8988T (cell line): ENCODE measurements around the gene TACC2.

Experiments
- DNase-seq: peaks from one replicate; pipeline ENCODE4 v3.0.0; 2011

The TACC2 gene

GRCh38 chr10:122154031-122154544 is 165.1 kb downstream of the TACC2 start:
- no peak for DNase-seq

DNA sequence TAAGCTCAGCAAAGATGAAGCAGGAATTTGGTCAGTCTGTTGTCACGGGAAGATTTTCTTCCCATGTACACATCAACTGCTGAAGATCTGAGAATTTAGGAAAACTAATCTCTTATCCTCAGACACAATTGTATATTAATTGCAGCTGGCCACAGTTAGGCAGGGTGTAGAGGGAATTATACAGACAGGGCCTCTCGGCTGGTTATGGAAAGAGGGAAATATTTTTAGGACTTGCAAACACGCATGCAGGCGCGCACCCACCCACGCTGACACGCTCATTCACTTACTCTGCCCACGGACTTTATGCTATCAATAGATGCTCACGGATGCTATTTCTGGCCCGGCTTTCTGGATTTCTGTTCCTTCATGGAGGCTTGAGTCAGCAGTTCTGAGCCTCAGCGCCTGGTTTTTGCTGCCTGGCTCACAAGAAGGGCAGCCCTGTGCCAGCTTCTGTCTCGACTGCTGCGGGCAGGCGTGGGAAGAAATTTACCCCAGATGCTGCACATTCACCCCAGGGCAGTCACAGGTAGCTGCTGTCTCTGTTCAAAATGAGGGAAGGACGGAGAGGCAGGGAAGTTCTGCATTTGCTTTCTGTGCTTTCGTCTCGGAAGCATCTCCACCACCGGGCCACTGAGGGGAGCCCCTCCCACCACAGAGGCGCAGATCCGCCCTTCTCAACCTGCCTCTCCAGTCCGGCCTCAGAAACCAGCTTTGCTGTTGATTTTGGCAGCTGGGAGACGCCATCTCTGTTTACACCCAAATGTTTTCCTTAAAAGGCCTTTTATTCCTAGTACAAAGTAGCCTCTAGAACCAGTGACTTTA is 165.8 kb downstream of the TACC2 start:
- no peak for DNase-seq

DNA sequence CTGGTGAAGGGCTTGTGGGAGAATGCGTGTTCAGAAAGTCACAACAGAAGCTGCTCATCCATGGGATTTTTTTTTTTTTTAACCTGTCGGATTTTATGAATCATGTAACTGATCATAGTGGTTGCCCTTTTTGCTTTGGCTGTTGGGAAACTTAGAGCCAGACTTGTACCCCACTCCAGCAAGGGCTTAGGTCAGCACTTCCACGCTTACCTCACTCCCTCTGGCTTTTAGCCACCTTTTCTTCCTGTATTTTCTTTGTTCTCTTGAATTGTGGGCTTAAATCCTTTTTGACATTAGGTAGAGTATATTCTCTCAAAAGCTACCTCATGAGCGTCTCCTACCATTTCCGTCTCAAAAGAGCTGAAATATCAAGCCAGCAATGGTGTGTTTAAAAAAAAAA is 168.5 kb downstream of the TACC2 start:
- DNase-seq: no peak

GRCh38 chr10:122158362-122158761 is 169.4 kb downstream of the TACC2 start:
- no peak for DNase-seq

GRCh38 chr10:122159141-122159970 is 170.4 kb downstream of the TACC2 start:
- no peak for DNase-seq

DNA sequence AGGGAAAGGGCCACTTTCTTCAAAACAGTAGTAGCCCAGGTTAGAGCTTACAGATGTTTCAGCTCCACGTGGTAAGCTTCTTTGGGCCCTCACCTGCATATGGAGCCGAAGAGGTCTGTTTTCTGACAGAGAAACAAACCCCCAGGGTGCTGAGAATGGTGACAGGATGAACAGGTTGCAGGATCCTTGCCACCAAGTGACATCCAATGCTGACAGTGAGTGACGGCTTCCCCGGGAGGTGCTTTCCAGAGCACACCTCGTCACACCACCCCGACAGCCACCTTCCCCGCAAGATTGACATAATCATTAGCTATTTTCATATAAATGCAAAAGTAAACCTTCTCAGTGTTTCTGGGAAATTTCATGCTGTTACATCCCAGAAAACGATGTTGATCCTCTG is 172.8 kb downstream of the TACC2 start:
- DNase-seq: no peak

- no peak for DNase-seq
Measured at GRCh38 chr10:122162671-122163173, 173.8 kb downstream of the TACC2 start.

DNA sequence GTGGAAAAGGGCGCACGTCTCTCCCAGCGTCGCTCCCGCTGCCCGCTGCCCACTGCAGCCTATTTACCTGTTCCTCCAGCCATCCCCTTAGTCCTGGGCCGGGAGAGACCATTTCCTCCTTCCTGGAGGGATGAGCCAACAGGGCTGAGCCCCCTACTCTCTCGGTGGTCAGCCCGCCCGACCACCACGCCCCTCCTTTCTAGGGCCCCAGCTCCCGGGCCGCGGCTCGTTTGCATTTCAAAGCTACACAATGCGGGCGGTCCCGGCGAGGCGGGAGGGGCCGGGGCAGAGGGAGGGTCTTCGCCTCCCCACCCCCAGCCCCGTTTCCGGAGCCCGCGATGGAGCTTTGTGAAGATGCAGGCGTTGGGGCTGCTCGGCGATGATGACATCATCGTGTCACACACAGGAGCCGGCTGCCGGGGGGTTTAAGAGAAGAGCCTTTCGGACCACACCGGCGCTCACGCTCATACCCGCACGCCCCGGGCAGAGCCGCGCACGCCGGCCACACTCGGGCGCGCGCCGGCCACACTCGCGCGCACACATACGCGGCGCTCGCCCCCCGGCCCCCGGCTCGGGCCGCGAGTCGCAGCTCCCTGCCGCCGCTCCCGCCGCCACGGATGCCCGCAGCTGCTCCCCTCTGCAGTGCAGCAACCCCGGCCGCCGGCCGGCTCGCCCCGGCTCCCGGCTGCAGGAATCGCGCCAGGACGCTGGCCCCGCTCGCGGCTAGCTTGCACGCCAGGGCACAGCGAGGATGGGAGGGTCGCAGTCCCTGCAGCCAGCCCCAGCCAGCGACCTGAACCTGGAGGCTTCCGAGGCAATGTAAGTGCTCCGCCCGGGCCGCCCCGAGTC is 174.4 kb downstream of the TACC2 start:
- no peak for DNase-seq

- no peak for DNase-seq
Measured at GRCh38 chr10:122164023-122164601, 175.1 kb downstream of the TACC2 start.

DNA sequence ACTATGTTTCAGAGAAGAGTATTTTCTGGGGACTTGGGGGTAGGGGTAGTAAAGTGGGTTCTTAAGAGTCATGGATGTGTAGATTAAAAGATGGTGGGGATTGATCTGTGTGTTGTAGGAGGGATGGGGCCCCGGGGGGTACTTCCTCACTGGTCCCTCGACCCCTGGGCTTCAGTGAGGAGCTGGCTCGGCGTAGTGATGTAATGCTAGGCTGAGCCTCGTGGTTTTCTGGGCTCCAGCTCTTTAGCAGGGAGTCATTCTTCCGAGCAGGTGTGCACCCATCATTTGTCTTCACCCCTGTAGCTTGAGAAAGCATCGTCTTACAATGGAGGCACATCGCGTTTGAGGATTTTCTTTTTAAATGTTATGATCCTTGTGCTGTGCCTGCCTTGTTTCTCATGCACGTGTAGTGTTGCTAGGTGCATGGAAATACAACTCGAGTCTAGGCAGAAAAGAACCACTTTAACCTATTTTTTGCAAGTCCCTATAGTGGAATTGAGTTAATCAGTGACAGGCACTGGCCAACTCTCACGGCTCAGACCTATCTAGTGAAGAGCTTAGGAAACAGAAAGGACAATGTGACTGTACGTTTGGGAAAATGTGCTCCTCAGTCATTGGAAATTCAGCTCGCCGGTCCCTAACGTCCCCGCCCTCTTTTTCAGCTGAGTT is 176.0 kb downstream of the TACC2 start:
- no peak for DNase-seq

GRCh38 chr10:122165484-122166276 is 176.7 kb downstream of the TACC2 start:
- DNase-seq: no peak

DNA sequence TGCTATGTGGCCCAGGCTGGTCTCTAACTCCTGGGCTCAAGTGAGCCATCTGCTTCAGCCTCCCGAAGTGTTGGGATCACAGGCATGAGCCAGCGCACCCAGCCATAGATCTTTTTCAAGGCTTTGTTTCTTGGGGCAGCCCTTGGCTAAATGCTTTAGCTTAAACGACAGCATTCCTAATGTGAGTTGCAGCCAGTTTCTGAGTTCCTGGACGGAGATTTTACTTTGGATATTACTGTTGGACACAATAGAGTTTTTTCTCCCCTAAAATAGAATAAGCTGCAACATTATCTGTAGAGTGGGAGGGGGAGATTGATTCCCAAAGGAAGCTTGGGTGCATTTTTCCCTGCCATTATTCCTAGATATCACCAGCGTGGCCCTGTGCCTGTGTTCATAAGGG is 179.1 kb downstream of the TACC2 start:
- no peak for DNase-seq

DNA sequence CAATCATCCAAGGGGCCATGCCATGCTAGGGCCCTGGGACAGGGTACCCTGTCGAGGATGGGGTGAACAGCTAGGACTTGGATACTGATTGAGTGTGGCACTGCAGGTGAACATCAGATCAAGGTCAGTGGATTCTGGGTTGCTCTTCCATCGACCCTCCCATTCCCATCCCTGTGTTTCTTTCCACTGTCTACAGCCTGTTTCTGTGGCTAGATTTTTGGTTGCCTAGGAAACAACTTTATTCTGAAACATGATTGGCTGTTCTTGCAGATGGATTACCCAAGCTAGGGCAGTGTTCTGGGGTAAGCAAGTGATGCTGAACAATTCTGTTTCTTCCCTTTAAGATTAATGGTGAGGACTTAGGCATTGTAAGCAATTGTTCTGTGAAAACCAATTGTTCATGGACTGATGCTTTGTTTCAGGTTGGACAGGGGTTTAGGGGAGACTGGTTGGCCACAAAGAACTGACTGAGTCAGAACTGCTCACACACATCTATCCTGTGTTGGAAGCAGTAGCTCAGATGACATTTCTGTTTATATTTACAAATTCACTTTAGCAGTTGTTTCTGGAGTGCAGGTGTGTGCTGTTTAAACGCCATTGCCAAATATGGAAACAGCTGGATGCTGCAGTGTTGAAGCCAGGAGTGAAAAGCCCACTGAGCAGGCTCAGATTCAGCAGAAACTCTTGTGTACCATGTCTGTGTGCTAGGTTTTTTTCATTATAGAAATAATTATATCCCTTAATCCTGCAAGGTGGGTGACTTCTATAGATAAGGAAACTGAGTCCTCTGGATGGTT is 179.8 kb downstream of the TACC2 start:
- DNase-seq: no peak

GRCh38 chr10:122170802-122171201 is 181.8 kb downstream of the TACC2 start:
- DNase-seq: no peak

GRCh38 chr10:122171302-122172075 is 182.5 kb downstream of the TACC2 start:
- no peak for DNase-seq

- no peak for DNase-seq
Measured at GRCh38 chr10:122172361-122173008, 183.5 kb downstream of the TACC2 start.

GRCh38 chr10:122173337-122173736 is 184.4 kb downstream of the TACC2 start:
- DNase-seq: no peak

DNA sequence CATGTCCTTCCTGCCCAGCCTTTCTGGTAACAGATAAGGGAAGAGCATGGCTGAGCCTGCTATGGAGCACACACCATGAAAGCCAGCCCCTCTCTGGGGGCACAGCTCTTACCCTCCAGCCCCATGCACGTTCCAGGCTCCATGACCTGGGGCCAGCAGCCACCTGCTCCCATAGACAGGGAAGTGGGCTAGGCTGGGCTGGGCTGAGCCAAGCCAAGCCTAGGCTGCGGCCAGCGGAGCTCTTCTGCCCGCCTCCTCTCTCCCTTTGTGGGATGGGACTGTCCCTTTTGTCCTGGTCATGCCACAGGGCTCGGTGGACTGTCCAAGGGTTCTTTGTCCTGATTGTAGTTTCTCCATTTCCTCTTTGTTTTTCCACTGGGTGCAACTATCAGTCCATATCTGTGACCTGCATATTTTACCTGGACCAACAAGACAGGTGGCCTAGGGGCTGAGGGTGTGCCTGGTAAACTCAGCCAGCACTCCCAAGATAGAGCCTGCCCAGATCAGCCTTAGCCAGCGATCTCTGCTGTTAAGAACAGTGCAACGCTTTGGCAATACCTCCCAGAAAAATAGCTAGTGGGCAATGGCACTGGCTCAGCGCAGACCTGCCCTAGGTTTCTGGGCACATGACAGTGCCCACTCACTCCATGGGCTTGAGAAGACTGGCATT is 184.9 kb downstream of the TACC2 start:
- DNase-seq: no peak
